ENCODE results near the gene ACSL6.

Gene ACSL6

DNA sequence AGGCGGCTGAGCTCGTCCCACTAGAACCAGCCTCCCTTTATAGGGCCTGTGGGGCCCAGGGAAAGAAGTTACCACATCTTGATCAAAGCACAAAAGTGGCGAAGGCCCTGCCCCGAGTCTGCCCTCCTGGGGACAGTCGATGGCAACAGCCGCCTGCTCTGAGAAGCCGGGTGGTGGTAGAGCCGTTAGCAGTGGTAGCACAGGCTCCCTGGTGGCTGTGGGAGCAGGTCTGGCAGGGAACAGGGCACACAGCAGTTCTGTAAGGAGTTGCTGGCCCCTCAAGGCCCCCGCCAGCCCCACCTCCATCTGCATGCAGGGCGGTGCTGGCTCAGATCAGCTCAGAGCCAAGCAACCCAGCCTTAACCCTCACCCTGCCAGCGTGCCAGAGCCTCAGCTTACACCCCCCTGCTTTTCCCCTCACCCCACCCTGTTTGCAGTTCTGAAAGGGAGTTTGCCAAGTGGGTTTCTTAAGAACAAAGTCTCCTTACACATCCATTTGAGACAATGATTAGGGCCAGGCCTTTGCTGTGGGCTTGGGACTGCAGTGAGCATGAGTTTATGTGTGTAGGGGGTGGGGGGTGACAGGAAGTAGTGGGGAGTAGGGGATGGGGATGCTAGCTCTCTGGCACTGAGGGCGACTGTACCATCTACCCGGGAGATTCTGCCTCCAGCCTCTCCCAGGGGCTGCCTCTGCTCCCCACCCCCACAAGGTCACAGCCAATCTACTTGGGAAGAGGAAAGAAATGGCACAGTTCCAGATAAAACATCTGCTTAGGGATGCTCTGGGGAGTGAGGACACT is 11.8 kb downstream of the ACSL6 start:
- no peak for DNase-seq (ENCODE audit: low read depth)

DNA sequence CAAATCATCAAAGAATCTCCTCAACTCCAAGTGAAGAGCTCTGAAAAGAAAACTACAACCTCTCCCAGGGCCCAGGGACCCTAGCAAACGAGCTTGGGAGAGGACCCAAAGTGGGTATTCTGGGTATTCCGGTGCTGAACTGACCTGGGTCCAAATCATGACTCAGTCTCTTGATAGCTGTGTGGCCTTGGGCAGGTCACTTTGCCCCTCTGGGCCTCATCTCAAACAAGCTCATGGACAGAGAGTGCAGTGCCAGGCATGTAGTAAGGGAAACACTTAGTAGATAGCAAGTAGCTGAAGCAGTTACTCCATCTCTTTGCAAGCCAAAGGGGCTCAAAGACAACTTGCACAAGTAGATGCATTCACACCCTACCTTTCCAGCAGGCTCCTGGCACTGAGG is 12.4 kb downstream of the ACSL6 start:
- DNase-seq (ENCODE audit: low read depth): no peak

DNA sequence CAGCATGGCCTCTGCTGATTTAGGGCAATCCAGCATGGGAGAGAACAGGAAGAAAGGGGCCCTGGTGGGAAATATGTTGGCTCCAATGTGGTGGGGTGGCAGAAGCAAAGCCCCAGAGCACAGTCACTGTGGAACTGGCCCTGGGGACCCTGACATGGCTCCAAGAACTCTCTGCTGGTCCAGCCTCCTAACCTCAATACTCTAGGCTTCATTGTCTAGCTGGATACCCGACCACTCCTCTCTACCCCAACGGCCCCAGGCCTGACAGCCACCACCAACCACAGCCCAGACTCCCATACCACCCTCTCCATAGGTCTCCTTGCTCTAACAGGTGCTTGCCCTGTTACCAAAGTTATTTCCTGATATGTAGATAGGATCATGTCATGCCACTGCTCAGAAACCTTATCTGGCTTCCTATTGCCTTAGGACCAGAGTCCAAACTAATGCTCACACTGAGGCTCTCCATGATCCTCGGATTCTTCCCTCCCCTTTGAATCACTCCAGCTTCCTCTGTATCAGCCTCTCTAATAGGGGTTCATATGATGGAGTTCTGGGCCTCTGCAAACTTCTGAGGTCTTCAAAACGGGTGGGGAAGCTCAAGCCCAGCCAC is 12.9 kb downstream of the ACSL6 start:
- no peak for DNase-seq (ENCODE audit: low read depth)

DNA sequence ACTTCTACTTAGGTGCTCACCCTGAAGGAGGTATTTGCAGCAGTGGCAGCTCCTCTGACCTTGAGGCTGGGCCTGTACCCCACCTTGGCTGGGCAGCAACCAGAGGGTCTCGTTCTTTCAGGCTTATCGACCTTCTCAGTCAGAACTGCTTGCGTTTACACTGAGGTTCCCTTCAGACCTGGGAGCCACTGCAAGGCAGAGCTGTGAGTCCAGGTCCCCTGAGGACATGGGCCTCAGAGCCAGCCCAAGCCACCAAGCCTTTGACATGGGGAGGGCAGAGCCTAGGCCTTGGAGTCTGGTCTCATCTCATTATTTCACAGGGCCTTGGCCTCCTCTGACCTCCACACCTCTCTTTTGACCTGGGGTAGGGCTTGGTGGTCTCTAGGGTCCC is 13.7 kb downstream of the ACSL6 start:
- DNase-seq (ENCODE audit: low read depth): no peak

DNA sequence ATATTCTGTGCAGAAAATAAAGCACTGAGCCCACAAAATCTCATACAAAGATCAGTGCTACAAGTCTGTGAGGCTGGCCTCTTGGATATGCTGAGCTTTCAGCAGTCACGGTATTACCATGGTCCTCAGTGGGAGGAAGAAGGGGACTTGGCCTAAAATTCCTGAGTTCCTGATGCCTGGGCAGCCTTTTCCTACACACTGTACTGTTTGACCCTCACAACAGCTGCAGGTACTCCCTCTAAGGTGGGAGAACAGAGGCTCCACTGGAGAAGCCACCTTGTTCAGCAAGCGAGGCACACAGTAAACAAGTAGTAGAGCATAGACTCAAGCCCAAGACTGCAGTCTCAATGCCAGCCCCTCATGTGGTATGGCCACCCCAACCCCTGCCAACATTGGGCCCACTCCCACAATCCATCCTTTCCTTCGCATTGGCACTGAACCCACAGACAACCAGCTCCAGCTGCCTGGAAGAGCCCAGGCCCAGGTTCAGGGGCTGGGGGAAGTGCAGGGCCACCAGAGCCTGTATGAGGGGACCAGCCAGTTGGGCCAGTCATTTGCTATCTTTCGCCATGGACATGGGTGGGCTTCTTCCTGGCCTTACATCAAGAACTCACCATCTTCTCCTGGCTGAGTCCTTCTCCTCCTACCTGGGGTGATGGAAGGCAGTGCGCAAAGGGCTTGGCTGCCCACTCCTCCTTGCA is 14.3 kb downstream of the ACSL6 start:
- no peak for DNase-seq (ENCODE audit: low read depth)

DNA sequence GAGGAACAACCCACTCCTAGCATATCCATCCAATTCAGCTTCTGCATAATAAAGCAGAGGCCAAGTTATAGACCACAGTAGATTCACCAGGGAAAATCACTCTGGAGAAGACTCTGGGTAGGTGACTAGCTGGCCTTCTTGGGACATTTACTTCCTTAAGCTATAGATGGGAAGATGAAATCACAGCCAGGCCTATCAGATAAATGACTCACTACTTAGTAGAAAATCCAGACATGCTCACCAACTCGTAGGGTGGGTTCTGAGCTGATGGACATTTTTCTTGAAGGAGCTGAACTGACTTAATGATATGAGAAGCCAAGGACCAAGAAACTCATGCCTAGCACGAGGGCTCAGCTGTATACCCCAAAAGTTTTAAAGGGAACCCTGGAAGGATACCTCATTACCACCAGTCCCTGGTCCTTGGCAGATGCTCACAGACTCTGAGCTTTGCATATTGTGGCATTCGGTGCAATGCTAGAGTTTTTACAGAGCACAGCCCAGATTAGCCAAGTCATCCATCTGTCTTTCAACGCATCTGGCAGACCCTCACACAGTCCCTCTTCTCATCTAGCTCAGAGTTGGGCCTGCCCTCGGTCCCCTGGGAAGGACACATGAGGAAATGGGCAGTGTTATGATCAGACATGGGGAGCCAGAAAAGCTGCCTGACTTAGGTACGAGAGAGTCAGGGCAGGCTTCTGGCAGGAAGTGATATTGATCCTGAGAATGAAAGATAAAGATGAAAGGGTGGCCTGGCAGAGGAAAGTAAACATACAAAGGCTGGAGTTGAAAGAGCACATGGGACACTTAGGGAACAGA is 15.0 kb downstream of the ACSL6 start:
- no peak for DNase-seq (ENCODE audit: low read depth)

DNA sequence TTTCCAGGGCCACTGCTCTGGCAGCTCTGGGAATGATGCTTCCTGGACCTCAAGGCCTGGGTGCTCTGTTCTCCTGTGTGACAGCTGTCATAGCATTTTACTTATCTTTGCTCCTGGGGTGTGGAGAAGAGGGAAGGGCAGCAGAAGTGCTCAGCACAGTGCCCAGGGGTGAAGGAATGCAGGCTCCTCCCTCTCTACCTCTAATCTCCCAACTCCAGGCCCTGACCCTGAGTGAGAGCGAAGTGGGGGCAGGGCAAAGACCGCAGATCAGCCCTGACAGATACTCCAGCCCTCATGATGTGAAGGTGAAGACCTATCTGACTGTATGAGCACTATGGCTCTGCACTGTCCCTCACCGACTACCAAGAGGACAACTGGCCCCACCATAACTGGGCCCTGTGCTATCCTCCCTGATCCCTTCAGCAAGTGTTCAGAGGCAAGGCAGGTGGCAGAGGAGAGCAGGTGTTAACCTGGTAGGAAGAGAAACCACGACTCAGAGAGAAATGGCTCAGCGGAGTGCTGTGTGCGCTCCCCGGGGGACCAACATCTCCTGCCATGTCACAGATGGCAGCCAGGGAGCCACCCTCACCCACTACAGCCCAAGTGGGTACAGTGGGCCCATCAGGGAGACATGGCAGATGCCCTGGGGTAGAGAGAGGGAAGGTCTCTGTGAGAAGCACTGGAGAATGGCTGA is 16.8 kb downstream of the ACSL6 start:
- no peak for DNase-seq (ENCODE audit: low read depth)

DNA sequence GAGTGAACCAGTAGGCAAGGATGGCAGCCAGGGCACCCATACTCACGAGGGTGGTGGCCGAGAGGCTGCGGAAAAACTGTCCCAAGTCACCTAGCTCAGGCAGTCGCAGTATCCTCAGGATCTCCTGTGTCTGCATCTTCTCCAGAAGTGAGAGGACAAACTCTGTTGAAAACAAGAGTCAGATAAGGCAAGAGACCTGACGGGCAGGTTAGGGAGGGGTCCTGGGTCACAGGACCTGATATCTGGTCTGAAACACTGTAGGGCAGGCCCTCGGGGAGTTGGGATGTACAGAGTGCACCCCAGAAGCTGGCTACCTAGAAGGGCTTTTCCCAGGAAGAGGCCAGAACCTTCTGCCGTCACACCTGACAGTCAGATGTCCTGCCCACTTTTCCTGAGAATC is 17.4 kb downstream of the ACSL6 start:
- DNase-seq (ENCODE audit: low read depth): no peak

DNA sequence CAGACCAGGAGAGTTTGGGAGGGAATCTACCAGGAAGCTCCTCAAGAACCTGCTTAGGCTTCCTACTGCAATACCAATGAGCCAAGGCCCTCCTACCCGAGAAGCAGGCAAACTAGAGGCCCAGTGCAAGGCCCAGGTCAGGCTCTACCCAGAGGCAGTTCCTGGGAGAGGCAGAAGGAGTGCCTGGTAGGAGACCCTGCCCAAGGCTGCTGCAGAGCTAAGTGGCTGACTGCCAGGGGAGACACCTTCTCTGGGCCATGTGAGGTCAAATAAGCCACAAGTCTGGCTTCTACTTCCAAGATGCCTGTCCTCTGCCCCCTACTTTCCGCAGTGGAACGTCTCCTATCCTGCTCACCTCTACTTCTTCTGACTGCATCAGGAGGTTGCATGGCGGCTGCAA is 17.8 kb downstream of the ACSL6 start:
- no peak for DNase-seq (ENCODE audit: low read depth)

DNA sequence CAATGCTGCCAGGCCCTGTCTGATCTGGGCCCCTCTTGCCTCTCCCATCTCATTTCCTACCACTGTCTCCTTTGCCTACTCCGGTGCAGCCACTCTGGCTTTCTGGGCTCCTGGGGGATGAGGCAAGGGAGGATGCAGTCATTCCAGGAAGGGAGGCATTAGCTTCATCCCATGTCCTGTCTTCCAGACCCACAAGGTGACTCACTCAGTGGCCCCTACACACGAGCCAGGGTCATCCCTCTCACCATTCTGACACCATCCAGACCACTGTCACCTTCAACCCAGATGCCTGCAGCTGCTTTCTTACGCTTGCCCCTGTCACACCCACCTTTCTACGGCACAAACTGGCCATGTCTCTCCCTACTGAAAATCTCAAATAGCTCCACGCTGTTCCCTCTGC is 19.1 kb downstream of the ACSL6 start:
- DNase-seq (ENCODE audit: low read depth): no peak

DNA sequence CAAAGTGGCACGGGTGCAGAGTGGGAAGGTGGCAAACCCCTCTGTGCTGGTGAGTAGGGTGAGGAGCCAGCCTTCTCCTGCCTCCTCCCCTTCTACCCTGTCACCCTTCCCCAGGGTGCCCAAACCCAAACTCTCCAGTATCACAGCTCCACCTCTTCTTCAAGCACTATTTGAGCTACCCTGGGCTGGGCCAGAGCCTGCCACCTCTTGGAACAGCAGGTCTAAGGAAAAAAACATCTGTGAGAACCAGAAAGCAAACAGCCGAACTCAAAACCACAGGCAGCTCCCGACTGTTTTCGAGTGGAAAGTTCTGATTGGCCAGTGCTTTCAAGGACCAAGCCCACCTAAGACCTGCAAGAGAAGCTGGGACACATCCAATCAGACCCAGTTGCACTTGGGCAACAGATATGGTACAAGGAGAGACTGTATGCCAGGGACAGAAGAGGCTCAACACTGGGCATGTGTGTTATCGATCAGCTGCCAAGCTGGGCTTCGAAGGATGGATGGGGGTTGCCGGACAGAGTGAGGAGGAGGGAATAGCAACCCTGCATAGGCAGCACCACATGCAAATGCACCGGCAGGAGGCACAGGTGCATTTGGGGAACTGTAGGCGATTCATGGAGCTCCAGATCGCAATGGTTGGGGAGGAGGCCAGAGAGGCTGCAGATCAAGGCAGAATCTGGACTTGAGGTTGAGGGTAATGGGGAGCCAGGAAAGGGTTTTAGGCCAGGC is 19.7 kb downstream of the ACSL6 start:
- no peak for DNase-seq (ENCODE audit: low read depth)

DNA sequence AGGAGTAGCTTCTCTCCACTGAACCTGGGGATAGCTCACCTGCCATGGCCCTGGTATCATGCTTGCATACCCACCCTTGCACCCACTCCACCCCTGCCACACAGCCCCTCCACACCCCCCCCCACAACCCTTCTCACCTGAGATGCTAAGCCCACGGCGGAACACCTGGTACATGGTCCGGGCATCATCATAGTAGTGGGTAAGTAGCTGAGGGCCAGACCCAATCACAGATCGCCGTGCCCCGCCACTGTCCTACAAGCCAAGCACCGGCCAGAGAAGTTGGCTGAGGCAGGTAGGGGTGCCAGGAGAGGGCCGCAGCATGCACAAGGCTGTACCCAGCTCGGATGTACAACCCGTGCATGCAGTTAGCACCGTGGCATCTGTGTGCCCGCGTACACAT is 20.7 kb downstream of the ACSL6 start:
- DNase-seq (ENCODE audit: low read depth): no peak

DNA sequence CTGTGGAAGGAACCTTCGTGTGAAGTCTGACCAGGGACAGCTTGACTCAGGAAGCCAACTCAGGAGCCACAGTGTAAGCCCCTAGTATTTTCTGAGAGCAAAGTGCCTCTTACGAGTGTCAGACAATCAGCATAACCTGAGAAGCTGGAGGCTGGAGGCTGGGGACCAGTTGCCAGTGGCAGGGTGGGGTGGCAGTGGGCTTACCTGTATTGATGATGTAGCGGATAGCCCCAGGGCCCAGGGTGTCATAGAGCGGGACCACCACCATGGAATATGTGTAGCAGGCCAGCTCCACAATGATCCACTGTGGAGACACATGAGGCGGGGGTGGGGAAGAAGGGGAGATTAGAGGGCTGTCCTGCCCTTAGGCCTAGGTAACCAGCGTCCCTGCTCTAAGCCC is 22.9 kb downstream of the ACSL6 start:
- DNase-seq (ENCODE audit: low read depth): no peak

DNA sequence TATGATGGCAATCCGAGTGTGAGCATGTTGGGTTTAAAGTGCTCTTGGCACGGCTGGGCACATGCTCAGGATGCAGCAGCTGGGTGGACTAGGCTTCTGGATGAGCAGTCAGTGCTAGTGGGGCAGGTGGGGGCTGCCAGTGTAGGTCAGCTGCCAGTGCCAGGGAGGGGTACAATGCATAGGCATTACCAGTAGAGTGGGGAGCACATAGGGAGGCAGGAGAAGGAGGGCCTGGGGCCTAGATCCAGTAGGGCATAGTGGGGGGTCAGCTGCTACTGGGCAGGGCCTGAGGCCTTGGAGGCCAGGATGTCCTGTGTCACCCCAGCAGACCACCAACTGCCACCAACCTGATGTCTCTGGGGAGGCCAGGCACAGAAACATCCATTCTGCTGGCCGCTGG is 24.2 kb downstream of the ACSL6 start:
- no peak for DNase-seq (ENCODE audit: low read depth)

DNA sequence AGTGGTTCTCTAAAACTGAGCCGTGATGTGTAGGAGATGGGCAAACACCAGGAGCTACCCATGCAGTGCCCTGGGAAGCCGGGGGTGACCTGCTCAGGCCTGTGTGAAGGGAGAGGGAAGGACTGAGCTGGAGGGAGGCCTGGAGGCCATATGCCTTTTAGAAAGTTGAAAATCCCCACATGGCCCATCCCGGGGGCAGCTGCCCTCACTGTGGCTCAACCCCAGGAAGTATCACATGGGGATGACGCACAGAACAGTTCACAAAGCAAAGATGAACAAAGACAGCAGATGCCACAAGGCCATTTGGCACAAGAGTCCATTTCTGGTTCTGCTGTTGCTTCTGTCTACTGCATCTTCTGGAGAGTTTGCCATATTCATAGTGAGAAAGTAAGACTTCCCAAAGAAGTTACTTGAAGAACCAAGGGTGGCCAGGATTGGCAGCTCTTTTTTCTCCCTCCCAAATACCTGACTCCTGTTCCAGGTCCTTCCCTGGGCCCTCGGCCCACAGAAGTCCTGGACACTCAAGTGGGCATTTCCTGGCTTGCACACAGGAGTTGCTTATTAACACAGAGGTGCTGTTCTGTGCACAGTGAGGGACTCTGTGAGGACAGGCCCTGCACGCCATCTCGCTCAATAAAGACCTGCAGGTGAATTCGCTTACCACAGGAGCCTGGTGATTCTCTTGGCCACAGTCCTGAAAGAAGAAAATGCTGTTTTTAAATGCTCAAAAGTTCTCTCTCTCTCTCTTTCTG is 25.1 kb downstream of the ACSL6 start:
- no peak for DNase-seq (ENCODE audit: low read depth)

DNA sequence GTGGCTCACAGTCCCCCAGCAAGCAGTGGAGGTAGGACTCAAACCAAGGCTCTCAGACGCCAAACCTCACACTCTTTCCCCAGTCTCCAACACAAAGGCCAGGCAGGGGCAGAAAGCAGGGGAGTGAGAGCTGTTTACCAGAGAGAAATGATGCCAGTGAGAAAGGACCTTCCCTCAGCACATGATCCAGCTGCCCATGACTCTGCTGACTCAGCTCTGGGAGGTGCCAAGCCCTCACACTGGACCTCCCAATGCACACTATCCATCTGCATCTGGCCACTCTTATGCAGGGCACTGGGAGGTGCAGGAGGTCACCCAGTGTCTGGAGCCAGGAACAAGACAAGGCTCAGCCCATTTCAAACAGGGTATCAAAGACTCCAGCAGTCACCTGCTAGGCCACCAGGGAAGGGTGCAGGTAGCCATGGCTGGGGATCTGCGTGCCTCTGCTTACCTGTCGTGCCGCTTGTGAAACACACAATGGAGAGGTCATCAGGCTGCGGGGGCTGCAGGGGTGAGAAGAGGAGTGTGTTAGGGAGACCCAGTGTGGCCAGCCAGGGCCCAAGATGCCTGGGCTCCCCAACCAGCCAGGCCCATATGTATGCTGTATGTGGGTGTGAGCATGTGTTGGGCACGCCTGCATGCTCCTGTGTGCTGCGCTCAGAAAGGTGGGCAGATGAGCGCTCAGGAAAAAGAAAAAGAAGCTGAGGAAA is 26.3 kb downstream of the ACSL6 start:
- no peak for DNase-seq (ENCODE audit: low read depth)

DNA sequence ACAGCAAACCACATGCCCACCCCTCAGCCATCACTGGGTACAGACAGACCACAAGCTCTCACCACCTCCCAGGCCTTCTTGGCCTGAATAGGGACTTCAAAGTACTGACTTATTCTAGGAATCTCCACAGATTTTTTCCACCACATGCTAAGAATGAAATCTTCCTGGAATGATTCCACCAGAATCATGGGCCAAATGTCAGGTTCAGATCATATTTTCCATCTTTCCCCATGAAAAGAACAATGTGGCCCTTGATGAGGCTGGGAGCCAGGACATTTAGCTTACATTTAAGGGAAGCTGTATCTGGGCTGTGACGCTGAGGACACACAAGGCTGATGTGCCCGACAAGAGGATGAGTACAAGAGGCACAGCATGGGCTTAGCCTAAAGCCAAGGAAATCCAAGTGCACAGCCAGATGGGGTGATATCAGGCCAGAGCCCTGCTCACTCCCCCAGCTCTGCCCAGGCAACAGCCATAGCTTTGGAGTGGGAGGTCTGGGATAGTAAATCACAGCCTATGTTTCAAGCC is 28.1 kb downstream of the ACSL6 start:
- DNase-seq (ENCODE audit: low read depth): no peak

DNA sequence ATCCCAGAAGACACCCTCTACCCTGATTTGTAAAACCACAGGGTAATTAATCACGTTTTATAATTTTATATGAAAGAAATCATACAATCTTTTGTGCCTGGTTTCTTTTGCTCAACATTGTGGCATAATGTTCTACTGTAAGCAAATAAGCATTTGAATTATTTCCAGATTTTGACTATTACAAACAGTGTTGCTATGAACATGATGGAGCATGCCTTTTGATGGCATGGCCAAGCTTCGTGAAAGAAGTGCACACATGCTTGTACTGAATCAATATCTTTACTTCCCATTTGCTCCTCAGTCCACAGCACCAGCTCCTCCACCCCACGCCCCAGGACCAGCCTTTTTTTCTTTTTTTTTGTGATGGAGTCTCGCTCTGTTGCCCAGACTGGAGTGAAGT is 29.9 kb downstream of the ACSL6 start:
- DNase-seq (ENCODE audit: low read depth): no peak

DNA sequence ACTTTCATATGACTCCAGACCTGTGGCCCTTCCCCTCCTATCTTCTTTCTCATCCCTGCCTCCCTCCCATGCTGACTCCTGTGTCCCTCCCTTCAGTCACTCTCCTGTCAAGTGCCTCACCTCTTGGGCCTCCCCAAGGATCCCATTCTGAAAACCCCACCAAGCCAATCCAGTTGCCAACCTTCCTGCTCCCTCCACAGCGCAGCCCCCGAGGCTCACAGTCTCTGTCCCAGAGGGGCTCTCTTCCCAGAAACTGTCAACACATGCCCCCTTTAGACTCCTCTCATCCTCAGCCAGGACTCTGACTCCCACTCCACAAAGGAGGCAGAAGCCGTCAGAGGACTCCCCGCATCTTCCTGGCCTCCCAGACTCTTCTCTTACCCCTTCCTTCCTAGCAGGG is 30.8 kb downstream of the ACSL6 start:
- no peak for DNase-seq (ENCODE audit: low read depth)

DNA sequence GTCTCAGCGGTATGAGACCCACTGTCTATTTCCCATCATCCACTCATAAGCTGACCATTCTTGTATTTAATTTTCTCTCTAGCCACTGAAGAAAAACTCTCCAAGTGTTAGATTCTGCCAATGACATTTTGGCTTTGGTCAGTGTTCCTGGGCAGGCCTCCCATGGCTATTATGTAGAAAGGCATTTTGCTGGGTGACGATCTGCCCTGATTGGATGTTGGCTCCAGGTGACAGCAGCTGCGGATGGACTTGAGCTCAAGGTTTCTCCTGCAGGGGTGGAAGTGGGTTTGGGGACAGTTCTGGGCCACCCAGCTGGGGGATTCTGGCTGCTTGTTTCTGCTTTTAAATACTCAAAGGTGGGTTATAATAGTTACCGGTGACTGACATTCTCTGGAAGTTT is 31.6 kb downstream of the ACSL6 start:
- no peak for DNase-seq (ENCODE audit: low read depth)

All from activated T-cell treated with anti-CD3 and anti-CD28 coated beads for 48 hours (primary cell).